HepG2 (cell line): ENCODE measurements around the gene AEBP1. TPM values are rescaled to one million over a fixed set of nuclear protein-coding genes. Genes with fewer than 3 reads are reported as not detected.

ENCODE experiments used
- ETS1 ChIP-seq: sonication (generic); formaldehyde crosslinking; IDR thresholded peaks from 2 replicates; pipeline ENCODE4 v1.4.0; 2020; ENCODE audit warnings: missing genetic modification reagents
- PRDM10 ChIP-seq: sonication (generic); formaldehyde crosslinking; IDR thresholded peaks from 2 replicates; pipeline ENCODE4 v1.4.0; 2020; ENCODE audit warnings: low read depth, missing genetic modification reagents
- SKIL ChIP-seq: sonication (generic); formaldehyde crosslinking; IDR thresholded peaks from 2 replicates; pipeline ENCODE4 v1.8.0; 2022; ENCODE audit warnings: missing genetic modification reagents, mild to moderate bottlenecking, moderate library complexity, borderline replicate concordance
- ZBTB43 ChIP-seq: sonication (generic); formaldehyde crosslinking; conservative IDR thresholded peaks from 2 replicates; pipeline ENCODE4 v1.4.0; 2020; ENCODE audit warnings: missing genetic modification reagents
- ZNF354B ChIP-seq: sonication (generic); formaldehyde crosslinking; IDR thresholded peaks from 2 replicates; pipeline ENCODE4 v1.8.0; 2022; ENCODE audit warnings: mild to moderate bottlenecking, missing genetic modification reagents
- ZNF382 ChIP-seq: sonication (generic); formaldehyde crosslinking; IDR thresholded peaks from 2 replicates; pipeline ENCODE4 v1.5.0; 2020; ENCODE audit warnings: missing genetic modification reagents, mild to moderate bottlenecking, borderline replicate concordance
- polyA plus RNA-seq, 8 experiments: library from polyadenylated mRNA; depleted of rRNA in 3 of 8; stranded (reverse) in 7 of 8; unstranded in 1 of 8; fragments of >200 nt; fragmentation: Illumina TruSeq in 4 of 8; extraction: Trizol in 4 of 8; gene quantifications; 2 replicates each; pipeline versions ENCODE4 v1.2.1 to v1.2.3, GENCODE V29; 2011 to 2016; ENCODE audit warnings: low read depth in 4 of 8, missing spikeins in 1 of 8, mixed read lengths in 1 of 8; ENCODE audit not compliant: insufficient read depth in 1 of 8
- total RNA-seq, 5 experiments: library from RNA; depleted of rRNA; stranded (reverse); fragments of >200 nt; fragmentation: Illumina TruSeq; extraction: Trizol; gene quantifications; 2 replicates each; pipeline ENCODE4 v1.2.3, GENCODE V29; 2016; ENCODE audit warnings: low read depth in 1 of 5

The AEBP1 gene
- total and polyA plus RNA-seq, 2 of the 13 experiments (the other 11 are each of a cell fraction or from before 2014, with no cell fraction given): 0.22 to 0.55 TPM

- no peak for TF ChIP-seq ZBTB43 (CRISPR knock-in tag)
- no peak for TF ChIP-seq ZNF354B (CRISPR knock-in tag)
- no peak for TF ChIP-seq PRDM10
- TF ChIP-seq ZNF382 (CRISPR knock-in tag): no peak
- no peak for TF ChIP-seq SKIL (CRISPR knock-in tag)
- no peak for TF ChIP-seq ETS1 (CRISPR knock-in tag)
Observed at GRCh38 chr7:44110719-44111635, 6.8 kb downstream of the AEBP1 start (continued).
